ENCODE measurements around the gene PON3.

Gene PON3

DNA sequence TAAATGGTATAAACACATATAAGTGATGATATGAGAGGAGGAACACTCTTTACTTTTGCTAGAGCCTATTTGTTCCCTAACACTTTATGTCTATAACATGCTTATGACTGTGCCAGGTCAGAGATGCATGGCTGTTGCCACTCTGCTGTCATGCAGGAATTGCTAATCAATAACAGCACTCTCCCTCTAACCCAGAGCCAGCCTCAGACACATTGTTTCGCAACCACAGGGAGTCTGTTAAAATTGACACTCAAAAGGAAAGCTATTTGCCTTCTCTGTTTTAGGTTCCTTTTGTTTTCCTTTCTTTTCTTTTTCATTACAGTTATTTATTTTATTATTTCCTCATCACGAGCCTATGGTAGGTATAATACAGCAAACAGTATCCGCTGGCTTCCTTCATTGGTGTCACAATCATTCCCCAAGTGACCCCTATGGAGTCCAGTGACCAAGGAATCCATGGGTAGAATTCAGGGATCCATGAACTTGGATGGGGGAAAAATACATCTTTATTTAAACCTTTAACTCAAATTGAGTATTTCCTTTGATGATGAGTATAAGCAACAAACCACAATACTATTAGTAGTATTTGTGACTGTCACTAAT lies 31.8 kb upstream of the PON3 start:
- in situ Hi-C loops (cut with MboI; ENCODE audit: low sequenced_read_pairs, unreplicated experiment) = no loop called here
- no peak for DNase-seq (ENCODE audit: low spot score)
- TF ChIP-seq, protein P1, sequence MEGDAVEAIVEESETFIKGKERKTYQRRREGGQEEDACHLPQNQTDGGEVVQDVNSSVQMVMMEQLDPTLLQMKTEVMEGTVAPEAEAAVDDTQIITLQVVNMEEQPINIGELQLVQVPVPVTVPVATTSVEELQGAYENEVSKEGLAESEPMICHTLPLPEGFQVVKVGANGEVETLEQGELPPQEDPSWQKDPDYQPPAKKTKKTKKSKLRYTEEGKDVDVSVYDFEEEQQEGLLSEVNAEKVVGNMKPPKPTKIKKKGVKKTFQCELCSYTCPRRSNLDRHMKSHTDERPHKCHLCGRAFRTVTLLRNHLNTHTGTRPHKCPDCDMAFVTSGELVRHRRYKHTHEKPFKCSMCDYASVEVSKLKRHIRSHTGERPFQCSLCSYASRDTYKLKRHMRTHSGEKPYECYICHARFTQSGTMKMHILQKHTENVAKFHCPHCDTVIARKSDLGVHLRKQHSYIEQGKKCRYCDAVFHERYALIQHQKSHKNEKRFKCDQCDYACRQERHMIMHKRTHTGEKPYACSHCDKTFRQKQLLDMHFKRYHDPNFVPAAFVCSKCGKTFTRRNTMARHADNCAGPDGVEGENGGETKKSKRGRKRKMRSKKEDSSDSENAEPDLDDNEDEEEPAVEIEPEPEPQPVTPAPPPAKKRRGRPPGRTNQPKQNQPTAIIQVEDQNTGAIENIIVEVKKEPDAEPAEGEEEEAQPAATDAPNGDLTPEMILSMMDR (IDR thresholded peaks at IDR 0.05; ENCODE audit: borderline replicate concordance, control extremely low read depth, extremely low read depth, insufficient read depth, missing control alignments) = no peak

DNA sequence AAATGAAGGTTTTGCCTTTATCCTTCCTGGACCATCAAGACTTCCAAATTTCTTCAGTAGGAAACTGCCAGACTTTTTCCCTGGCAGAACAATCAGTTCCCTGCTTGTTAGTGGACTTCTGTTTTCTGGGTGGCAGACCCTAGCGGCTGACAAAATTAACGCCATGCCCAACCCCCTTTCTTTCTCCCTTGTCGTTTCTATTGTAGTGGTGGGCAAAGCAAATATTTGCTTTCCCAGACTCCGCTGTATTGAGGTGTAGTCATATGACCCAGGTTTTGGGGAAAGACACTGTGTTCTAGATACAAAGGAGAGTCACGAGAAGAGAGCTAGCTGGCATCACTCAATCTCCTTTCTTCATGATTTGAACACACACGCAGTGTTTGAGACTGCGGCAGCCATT lies 31.0 kb upstream of the PON3 start:
- DNase-seq (ENCODE audit: low spot score) = no peak
- in situ Hi-C loops (cut with MboI; ENCODE audit: low sequenced_read_pairs, unreplicated experiment) = no loop called here

DNA sequence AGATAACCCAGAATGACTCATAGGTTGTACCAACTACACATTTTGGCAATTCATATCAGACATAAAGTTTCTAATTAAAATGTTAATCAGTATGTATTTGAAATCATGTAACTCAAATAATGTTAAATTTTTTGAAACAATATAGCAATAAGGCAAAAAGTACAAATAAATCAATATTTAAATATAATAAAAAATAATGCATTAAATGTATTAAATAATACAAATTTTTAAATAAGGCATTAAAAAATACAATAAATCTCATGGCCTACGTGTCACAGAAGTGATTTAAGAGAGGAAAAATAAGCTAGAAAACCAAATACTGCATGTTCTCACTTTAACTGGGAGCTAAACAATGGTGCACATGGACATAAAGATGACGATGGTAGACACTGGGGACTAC lies 29.5 kb upstream of the PON3 start:
- in situ Hi-C loops (cut with MboI; ENCODE audit: low sequenced_read_pairs, unreplicated experiment) = no loop called here
- TF ChIP-seq, protein P1 (IDR thresholded peaks at IDR 0.05; ENCODE audit: borderline replicate concordance, control extremely low read depth, extremely low read depth, insufficient read depth, missing control alignments) = no peak
- no peak for DNase-seq (ENCODE audit: low spot score)

More for the DNA sequence above, 31.0 kb upstream of the PON3 start:
- TF ChIP-seq, protein P1 (IDR thresholded peaks at IDR 0.05; ENCODE audit: borderline replicate concordance, control extremely low read depth, extremely low read depth, insufficient read depth, missing control alignments) = no peak

DNA sequence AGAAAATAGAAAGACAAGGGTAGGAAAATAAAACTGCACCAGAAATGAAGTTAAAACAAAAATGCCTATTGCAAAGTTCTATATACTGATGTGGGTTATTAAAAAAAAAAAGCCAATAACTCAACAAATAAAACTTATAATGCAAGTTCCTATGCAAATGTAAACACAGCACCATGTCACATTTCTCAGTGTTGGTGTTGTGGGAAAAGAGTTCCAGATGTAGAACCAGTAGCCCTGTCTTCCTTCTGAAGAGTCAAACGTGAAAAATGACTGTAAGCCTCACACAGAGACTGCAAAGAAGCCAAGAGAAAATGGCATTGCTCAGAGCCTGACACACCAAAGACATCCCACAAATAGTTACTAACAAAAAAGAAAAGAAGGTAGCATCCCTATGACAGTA lies 28.5 kb upstream of the PON3 start:
- in situ Hi-C loops (cut with MboI; ENCODE audit: low sequenced_read_pairs, unreplicated experiment) = no loop called here
- TF ChIP-seq, protein P1 (IDR thresholded peaks at IDR 0.05; ENCODE audit: borderline replicate concordance, control extremely low read depth, extremely low read depth, insufficient read depth, missing control alignments) = no peak
- no peak for DNase-seq (ENCODE audit: low spot score)

DNA sequence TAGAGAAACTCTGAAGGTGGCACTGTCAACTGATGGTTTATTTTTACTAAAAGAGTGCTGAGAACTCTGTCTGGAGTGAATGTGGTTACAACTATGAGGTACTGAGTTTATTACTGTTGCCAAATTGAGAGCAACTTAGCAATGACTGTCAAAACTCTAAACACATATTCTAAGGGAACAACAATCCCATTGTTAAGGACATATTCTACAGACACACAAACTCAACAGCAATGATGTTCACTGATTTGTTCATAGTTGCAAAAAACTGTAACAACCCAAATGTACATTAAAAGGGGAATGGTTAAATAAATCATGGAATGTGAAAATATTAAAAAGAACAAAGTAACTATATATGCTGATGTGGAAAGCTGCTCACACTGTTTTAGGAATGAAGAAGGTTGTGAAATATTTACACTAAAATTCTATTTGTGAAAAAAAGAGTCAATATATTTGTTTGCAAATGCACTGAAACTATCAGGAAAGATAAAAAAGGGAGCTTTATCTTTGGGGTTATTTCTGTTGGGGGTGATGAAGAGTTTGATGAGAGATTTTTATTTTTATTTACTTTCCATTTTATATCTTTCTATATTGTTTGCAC lies 25.8 kb upstream of the PON3 start:
- DNase-seq (ENCODE audit: low spot score) = no peak
- TF ChIP-seq, protein P1 (IDR thresholded peaks at IDR 0.05; ENCODE audit: borderline replicate concordance, control extremely low read depth, extremely low read depth, insufficient read depth, missing control alignments) = no peak
- in situ Hi-C loops (cut with MboI; ENCODE audit: low sequenced_read_pairs, unreplicated experiment) = no loop called here

DNA sequence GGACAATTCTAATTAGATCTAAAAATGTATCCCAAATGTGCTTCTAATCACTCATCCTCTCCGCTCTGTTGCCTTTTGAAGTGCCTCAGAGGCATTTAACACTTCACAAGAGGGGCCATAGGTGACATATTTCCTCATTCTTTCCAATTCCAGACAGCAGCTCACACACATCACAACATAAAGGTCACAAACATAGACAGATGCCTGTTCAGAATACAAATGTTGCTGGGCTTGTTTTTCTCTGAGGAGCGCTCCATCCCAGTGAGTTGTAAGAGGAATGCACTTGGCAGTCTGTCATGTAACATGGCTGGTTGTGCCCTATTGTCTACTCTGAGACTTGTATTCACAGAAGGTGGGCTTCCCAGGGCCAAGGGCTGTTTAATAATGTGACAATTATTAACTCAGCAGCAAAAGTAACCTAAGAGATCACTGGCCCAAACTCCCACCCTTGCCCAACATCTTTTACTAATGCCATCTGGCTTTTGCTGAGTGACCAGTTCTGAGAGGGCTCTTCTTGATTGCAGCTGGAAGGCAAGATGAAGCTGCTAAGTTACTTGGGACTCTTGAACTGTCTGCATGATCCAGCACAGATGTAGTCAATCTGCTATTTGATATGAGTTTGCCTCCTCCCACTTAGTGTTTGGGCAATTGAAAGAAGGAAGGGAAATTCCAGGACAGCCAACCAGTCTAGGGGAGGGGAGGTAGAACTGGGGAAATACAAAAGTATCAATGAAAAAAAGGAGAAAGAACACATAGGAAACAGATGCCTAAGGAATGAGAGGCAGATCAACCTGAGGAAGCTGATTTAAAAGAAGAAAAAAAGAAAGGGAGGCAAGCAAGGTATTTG lies 25.0 kb upstream of the PON3 start:
- no peak for DNase-seq (ENCODE audit: low spot score)
- TF ChIP-seq, protein P1 (IDR thresholded peaks at IDR 0.05; ENCODE audit: borderline replicate concordance, control extremely low read depth, extremely low read depth, insufficient read depth, missing control alignments) = no peak
- in situ Hi-C loops (cut with MboI; ENCODE audit: low sequenced_read_pairs, unreplicated experiment) = no loop called here

Measured in GM13976 (cell line).